ENCODE measurements around the gene PRR14L. TPM values are rescaled to one million over a fixed set of nuclear protein-coding genes. Genes with fewer than 3 reads are reported as not detected.

Gene PRR14L
- total RNA-seq, 6 experiments from 2014 or later: 11.2 to 22.8 (median 17.0) TPM

DNA sequence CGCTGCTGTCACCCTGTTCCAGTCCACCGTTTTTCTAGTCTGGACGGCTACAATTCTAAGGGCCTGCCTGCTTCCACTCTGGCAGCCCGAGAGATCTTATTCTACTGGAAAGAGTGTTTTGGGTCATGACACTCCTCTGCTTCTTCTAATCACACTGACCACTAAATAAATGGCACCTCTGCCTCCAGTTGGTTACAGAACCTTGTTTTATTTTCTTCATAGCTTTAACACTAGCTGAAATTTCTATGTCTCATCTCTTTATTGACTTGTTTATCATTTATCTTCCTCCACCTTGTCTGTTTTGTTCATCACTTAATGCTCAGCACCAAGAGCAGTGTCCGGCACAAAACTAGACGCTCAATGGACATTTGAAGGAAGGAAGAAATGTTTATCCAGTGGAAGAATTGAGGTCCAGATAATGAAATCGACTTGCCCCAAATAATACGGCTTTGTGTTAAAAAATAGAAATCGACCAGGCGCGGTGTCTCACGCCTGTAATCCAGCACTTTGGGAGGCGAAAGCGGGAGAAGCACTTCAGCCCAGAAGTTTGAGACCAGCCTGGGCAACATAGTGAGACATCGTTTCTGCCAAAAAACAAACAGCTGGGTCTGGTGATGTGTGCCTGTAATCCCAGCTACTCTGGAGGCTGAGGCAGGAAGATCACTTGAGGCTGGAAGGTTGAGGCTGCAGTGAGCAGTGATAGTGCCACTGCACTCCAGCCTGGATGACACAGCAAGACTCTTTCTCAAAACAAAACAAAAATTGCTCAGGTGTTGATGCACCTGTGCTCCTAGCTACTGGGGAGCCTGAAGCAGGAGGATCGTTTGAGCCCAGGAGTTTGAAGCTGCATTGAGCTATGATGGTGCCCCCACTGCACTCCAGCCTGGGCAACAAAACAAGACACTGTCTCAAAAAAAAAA lies 693 bp upstream of the PRR14L start:
- 69% methylated on average over 14 of the region's 16 CpGs for WGBS (ENCODE audit: insufficient coverage, low coverage, low lambda C conversion rate, missing lambda C conversion rate)
- DNase-seq (no peak), ATAC-seq (no peak)
- Histone ChIP-seq H3K27ac (peak overlapping the region in 2 of 3 donors; percentile 12 to 85), H3K27me3 (no peaks in the 10 kb centered on the region), H3K36me3 (peaks cover 0 to 5% (median 0%) of the 10 kb centered on the region in 4 donors), H3K4me1 (peaks cover 0 to 45% (median 18%) of the 10 kb centered on the region in 4 donors), H3K9me3 (no peaks in the 10 kb centered on the region), H3K4me3 (peak overlapping the region in 2 of 3 donors; percentile 94 to 100)
- intact Hi-C loops (cut with DNase I): no loop called here
- no peak for TF ChIP-seq POLR2A (IDR thresholded peaks at IDR 0.05)
- TF ChIP-seq, protein P1, sequence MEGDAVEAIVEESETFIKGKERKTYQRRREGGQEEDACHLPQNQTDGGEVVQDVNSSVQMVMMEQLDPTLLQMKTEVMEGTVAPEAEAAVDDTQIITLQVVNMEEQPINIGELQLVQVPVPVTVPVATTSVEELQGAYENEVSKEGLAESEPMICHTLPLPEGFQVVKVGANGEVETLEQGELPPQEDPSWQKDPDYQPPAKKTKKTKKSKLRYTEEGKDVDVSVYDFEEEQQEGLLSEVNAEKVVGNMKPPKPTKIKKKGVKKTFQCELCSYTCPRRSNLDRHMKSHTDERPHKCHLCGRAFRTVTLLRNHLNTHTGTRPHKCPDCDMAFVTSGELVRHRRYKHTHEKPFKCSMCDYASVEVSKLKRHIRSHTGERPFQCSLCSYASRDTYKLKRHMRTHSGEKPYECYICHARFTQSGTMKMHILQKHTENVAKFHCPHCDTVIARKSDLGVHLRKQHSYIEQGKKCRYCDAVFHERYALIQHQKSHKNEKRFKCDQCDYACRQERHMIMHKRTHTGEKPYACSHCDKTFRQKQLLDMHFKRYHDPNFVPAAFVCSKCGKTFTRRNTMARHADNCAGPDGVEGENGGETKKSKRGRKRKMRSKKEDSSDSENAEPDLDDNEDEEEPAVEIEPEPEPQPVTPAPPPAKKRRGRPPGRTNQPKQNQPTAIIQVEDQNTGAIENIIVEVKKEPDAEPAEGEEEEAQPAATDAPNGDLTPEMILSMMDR (IDR thresholded peaks at IDR 0.05): no peak

DNA sequence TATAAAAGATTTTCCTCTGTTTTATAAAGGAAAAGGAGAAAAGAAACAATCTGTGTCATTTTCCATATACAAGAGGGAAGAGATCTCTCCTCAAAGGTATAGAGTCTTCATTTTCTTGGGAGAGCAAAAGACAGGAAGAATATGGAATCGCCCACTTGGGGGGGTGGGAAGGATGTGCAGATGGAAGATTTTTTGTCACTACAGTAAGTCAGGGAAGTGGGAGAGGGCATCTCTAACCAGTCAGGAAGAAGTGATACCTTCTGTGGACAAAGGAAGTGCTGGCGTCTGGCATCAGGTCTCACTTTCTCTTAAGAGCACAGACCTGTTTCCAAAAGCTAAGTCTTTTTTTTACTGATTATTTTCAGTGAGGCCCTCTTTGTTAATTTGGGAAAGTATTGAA lies 1.4 kb downstream of the PRR14L start:
- 28% methylated on average over 2 of the region's 2 CpGs for WGBS (ENCODE audit: insufficient coverage, low coverage, low lambda C conversion rate, missing lambda C conversion rate)
- peaks cover 0 to 5% (median 0%) of the 10 kb centered on the region in 4 donors for H3K36me3 ChIP-seq
- DNase-seq (no peak), ATAC-seq (no peak)
- H3K27ac ChIP-seq: no peak overlapping the region
- no peak for TF ChIP-seq POLR2A (IDR thresholded peaks at IDR 0.05)
- TF ChIP-seq, protein P1 (IDR thresholded peaks at IDR 0.05): no peak
- peak overlapping the region; percentile 86 to 100 (median 94) for H3K4me3 ChIP-seq
- intact Hi-C loops (cut with DNase I): no loop called here
- H3K9me3 ChIP-seq: no peaks in the 10 kb centered on the region
- H3K4me1 ChIP-seq: peaks cover 0 to 30% (median 11%) of the 10 kb centered on the region in 4 donors
- no peaks in the 10 kb centered on the region for H3K27me3 ChIP-seq

- ATAC-seq: no peak
- intact Hi-C loops (cut with DNase I): no loop called here
- Histone ChIP-seq H3K4me1 (peaks cover 0 to 23% (median 11%) of the 10 kb centered on the region in 4 donors), H3K4me3 (no peak overlapping the region), H3K36me3 (peaks cover 0 to 5% (median 0%) of the 10 kb centered on the region in 4 donors), H3K27me3 (no peaks in the 10 kb centered on the region), H3K27ac (no peak overlapping the region), H3K9me3 (no peaks in the 10 kb centered on the region)
- no peak for TF ChIP-seq POLR2A (IDR thresholded peaks at IDR 0.05)
- TF ChIP-seq, protein P1 (IDR thresholded peaks at IDR 0.05): no peak
- no peak for DNase-seq
- 69% methylated on average over 4 of the region's 4 CpGs for WGBS (ENCODE audit: insufficient coverage, low coverage, low lambda C conversion rate, missing lambda C conversion rate)
Measured at GRCh38 chr22:31747441-31747840, 2.5 kb downstream of the PRR14L start.

GRCh38 chr22:31743871-31744270 lies 6.1 kb downstream of the PRR14L start:
- no peak for TF ChIP-seq POLR2A (IDR thresholded peaks at IDR 0.05)
- TF ChIP-seq, protein P1 (IDR thresholded peaks at IDR 0.05): no peak
- DNase-seq (no peak), ATAC-seq (no peak)
- no peak overlapping the region for H3K4me3 ChIP-seq
- H3K27ac ChIP-seq: no peak overlapping the region
- peaks cover 0 to 39% (median 17%) of the 10 kb centered on the region in 4 donors for H3K4me1 ChIP-seq
- H3K27me3 ChIP-seq: no peaks in the 10 kb centered on the region
- no peaks in the 10 kb centered on the region for H3K9me3 ChIP-seq
- H3K36me3 ChIP-seq: peaks cover 0 to 5% (median 0%) of the 10 kb centered on the region in 4 donors
- WGBS (ENCODE audit: insufficient coverage, low coverage, low lambda C conversion rate, missing lambda C conversion rate): 91% methylated on average over 7 of the region's 7 CpGs
- intact Hi-C loops (cut with DNase I): no loop called here
